ENCODE data around the gene PRDM16. TPM values are rescaled to one million over a fixed set of nuclear protein-coding genes. Genes with fewer than 3 reads are reported as not detected.

PRDM16 gene
- total RNA-seq, 1 experiment from 2014 or later: 0.17 TPM

DNA sequence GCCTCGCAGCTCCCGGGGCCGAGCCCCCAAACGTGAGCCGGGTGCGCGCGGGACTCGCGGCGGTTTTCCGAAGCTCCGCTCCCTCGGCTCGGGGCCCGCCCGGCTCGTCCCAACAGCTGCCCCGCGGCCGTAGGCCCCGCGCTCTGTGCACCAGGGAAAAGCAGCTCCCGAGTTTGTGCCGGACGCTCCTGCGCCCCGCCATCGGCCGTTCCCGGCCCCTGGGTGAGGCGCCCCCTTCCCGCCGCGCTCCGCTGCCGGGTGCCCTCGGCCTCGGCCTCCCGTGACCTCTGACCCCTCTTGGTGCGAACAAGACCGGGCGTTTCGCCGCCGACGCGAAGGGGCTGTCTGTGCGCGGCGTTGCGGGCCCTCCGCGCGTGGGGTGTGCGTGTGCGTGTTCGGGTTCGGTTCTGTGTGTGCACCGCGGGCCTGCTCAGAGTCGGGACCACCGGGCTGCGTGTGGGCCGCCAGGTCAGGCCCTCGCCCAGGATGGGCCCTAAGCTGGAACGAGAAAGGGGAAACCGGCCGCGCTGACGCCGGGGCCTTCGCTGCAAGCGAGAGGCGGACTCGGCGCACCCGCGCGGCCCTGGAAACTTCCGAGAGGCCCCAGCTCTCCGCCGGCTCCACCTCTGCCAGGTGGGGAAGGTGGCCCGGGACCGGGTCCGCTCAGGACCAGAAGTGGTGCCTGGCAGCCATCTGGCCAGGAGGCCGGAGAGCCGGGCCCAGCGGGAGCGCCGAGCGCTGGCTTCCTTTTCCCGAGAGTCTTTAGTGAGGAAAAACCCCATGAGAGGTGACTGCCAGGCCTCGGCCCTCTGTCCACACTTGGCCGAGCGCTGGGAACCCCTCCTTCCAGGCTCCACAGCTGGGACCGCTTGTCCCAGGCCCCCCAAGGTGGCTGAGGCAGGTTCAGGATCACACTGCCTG, 1.9 kb downstream of the PRDM16 start:
- H2AK5ac ChIP-seq (ENCODE audit: insufficient read length, low read length): no peak overlapping the region
- no peak overlapping the region for H3K14ac ChIP-seq (ENCODE audit: insufficient read depth, low read length)
- H3K79me1 ChIP-seq (ENCODE audit: insufficient read depth, low read depth, low read length, poor library complexity, severe bottlenecking): no peaks in the 10 kb centered on the region
- no peak overlapping the region for H3K23ac ChIP-seq (ENCODE audit: insufficient read length, low read depth, low read length)
- H3K23me2 ChIP-seq (ENCODE audit: insufficient read length, low read depth, low read length, poor library complexity, severe bottlenecking): peaks cover 12% of the 10 kb centered on the region
- H3K27me3 Mint-ChIP-seq (ENCODE audit: low read depth): peaks cover 84% of the 10 kb centered on the region
- no peak overlapping the region for H3K4ac ChIP-seq (ENCODE audit: low read depth, low read length)
- no peak overlapping the region for H3K18ac ChIP-seq (ENCODE audit: insufficient read length, low read depth, low read length)
- no peak overlapping the region for H3K27ac Mint-ChIP-seq
- peak overlapping the region; percentile 26 for H3K4me2 ChIP-seq (ENCODE audit: insufficient read depth, insufficient read length, low read length)
- H3K36me3 Mint-ChIP-seq (ENCODE audit: insufficient read depth in 1 of 3, low read depth in 3 of 3): no peaks in the 10 kb centered on the region
- H3K27me3 ChIP-seq (ENCODE audit: insufficient read depth, low read length): peaks cover 69% of the 10 kb centered on the region
- H3K4me1 Mint-ChIP-seq: peaks cover 8 to 21% of the 10 kb centered on the region in 2 experiments
- TF ChIP-seq, protein P1, sequence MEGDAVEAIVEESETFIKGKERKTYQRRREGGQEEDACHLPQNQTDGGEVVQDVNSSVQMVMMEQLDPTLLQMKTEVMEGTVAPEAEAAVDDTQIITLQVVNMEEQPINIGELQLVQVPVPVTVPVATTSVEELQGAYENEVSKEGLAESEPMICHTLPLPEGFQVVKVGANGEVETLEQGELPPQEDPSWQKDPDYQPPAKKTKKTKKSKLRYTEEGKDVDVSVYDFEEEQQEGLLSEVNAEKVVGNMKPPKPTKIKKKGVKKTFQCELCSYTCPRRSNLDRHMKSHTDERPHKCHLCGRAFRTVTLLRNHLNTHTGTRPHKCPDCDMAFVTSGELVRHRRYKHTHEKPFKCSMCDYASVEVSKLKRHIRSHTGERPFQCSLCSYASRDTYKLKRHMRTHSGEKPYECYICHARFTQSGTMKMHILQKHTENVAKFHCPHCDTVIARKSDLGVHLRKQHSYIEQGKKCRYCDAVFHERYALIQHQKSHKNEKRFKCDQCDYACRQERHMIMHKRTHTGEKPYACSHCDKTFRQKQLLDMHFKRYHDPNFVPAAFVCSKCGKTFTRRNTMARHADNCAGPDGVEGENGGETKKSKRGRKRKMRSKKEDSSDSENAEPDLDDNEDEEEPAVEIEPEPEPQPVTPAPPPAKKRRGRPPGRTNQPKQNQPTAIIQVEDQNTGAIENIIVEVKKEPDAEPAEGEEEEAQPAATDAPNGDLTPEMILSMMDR (conservative IDR thresholded peaks at IDR 0.05): no peak
- DNase-seq: peak; percentile 51
- no peak overlapping the region for H4K91ac ChIP-seq (ENCODE audit: insufficient read length, low read depth, low read length)
- no peak overlapping the region for H3K9ac ChIP-seq (ENCODE audit: extremely low read depth, insufficient read length, low read length)
- peaks cover 4% of the 10 kb centered on the region; the same call in 1 of the 2 replicates for H3K4me1 ChIP-seq (ENCODE audit: insufficient read depth, low read length)
- no peak overlapping the region for H3K27ac ChIP-seq (ENCODE audit: insufficient read length, low read depth, low read length)
- H3T11ph ChIP-seq (ENCODE audit: low read length): no peak overlapping the region
- no peak overlapping the region for H3K56ac ChIP-seq (ENCODE audit: insufficient read length, low read depth, low read length)
- no peaks in the 10 kb centered on the region for H3K9me3 ChIP-seq (ENCODE audit: control insufficient read depth, low read depth, low read length)
- no peak overlapping the region for H2AFZ ChIP-seq (ENCODE audit: low read length)
- H3K9me3 Mint-ChIP-seq: no peaks in the 10 kb centered on the region; a peak in 1 of 5 replicates
- no peak overlapping the region for H2BK20ac ChIP-seq (ENCODE audit: low read depth, low read length, poor library complexity, severe bottlenecking)
- H2BK5ac ChIP-seq (ENCODE audit: insufficient read length, low read length): no peak overlapping the region
- no peak overlapping the region for H2BK120ac ChIP-seq (ENCODE audit: low read depth, low read length, poor library complexity, severe bottlenecking)
- H4K20me1 ChIP-seq (ENCODE audit: control insufficient read depth, insufficient read depth, insufficient read length): no peaks in the 10 kb centered on the region
- H4K8ac ChIP-seq (replicated peaks; ENCODE audit: insufficient read length, low read depth, low read length): no peak overlapping the region
- no CpG with 5 or more reads among the region's 97 CpGs for whole genome bisulfite sequencing (ENCODE audit: extremely low coverage, insufficient read length, low lambda C conversion rate)
- no peak overlapping the region for H2BK15ac ChIP-seq (ENCODE audit: low read depth, low read length)
- H2BK12ac ChIP-seq (ENCODE audit: insufficient read length, low read depth, low read length): no peak overlapping the region
- no peaks in the 10 kb centered on the region for H3K79me2 ChIP-seq (ENCODE audit: insufficient read depth, low read length)
- H4K5ac ChIP-seq (ENCODE audit: insufficient read length, low read depth, low read length): no peak overlapping the region
- peak overlapping the region; percentile 43 to 73; a peak in 4 of 5 replicates for H3K4me3 Mint-ChIP-seq

Data from H9 (cell line).